Measurements from ENCODE around the gene SKOR2.

The SKOR2 gene

GRCh38 chr18:47175283-47175897, 76.1 kb downstream of the SKOR2 start:
- Histone ChIP-seq H3K4me1 (ENCODE audit: insufficient read depth, low read length, poor library complexity, severe bottlenecking) (peaks cover 45% of the 10 kb centered on the region), H3K27me3 (ENCODE audit: insufficient read depth, low read length, poor library complexity, severe bottlenecking) (no peaks in the 10 kb centered on the region), H2AFZ (ENCODE audit: low read length) (peak overlapping the region; percentile 97), H3K9me2 (replicated peaks; ENCODE audit: low read depth, low read length) (no peaks in the 10 kb centered on the region), H3K9ac (ENCODE audit: low read depth, low read length, poor library complexity, severe bottlenecking) (peak overlapping the region; percentile 96), H3K79me2 (ENCODE audit: insufficient read depth, low read length) (peaks cover 57% of the 10 kb centered on the region), H3K9me3 (ENCODE audit: insufficient read depth, low read depth, low read length) (no peaks in the 10 kb centered on the region), H3K4me3 (ENCODE audit: low read length, poor library complexity, severe bottlenecking) (peak overlapping the region; percentile 92), H3K36me3 (ENCODE audit: insufficient read depth, low read length) (no peaks in the 10 kb centered on the region), H3K4me2 (ENCODE audit: low read depth, low read length, poor library complexity, severe bottlenecking) (peak overlapping the region; percentile 92), H3F3A (ENCODE audit: low read depth) (no peaks in the 10 kb centered on the region), H4K20me1 (ENCODE audit: insufficient read depth, low read length, poor library complexity, severe bottlenecking) (peaks cover 54% of the 10 kb centered on the region)
- TF ChIP-seq CTCF (conservative IDR thresholded peaks at IDR 0.05; ENCODE audit: low read length) = no peak
- TF ChIP-seq EZH2phosphoT487 (IDR thresholded peaks at IDR 0.05; ENCODE audit: borderline replicate concordance) = no peak

GRCh38 chr18:47174545-47175116, 76.8 kb downstream of the SKOR2 start:
- no peaks in the 10 kb centered on the region for H3K9me3 ChIP-seq (ENCODE audit: insufficient read depth, low read depth, low read length)
- H4K20me1 ChIP-seq (ENCODE audit: insufficient read depth, low read length, poor library complexity, severe bottlenecking) = peaks cover 62% of the 10 kb centered on the region
- H3K36me3 ChIP-seq (ENCODE audit: insufficient read depth, low read length) = no peaks in the 10 kb centered on the region
- TF ChIP-seq CTCF (conservative IDR thresholded peaks at IDR 0.05; ENCODE audit: low read length) (no peak), EZH2phosphoT487 (IDR thresholded peaks at IDR 0.05; ENCODE audit: borderline replicate concordance) (no peak)
- H2AFZ ChIP-seq (ENCODE audit: low read length) = no peak overlapping the region
- H3K4me3 ChIP-seq (ENCODE audit: low read length, poor library complexity, severe bottlenecking) = peak overlapping the region; percentile 92
- no peaks in the 10 kb centered on the region for H3F3A ChIP-seq (ENCODE audit: low read depth)
- H3K79me2 ChIP-seq (ENCODE audit: insufficient read depth, low read length) = peaks cover 63% of the 10 kb centered on the region
- peak overlapping the region; percentile 92 for H3K4me2 ChIP-seq (ENCODE audit: low read depth, low read length, poor library complexity, severe bottlenecking)
- no peaks in the 10 kb centered on the region for H3K9me2 ChIP-seq (replicated peaks; ENCODE audit: low read depth, low read length)
- H3K9ac ChIP-seq (ENCODE audit: low read depth, low read length, poor library complexity, severe bottlenecking) = peak overlapping the region; percentile 96
- peaks cover 47% of the 10 kb centered on the region for H3K4me1 ChIP-seq (ENCODE audit: insufficient read depth, low read length, poor library complexity, severe bottlenecking)
- H3K27me3 ChIP-seq (ENCODE audit: insufficient read depth, low read length, poor library complexity, severe bottlenecking) = no peaks in the 10 kb centered on the region

GRCh38 chr18:47172476-47172875, 79.0 kb downstream of the SKOR2 start:
- Histone ChIP-seq H3F3A (ENCODE audit: low read depth) (no peaks in the 10 kb centered on the region), H3K27me3 (ENCODE audit: insufficient read depth, low read length, poor library complexity, severe bottlenecking) (no peaks in the 10 kb centered on the region), H3K9me3 (ENCODE audit: insufficient read depth, low read depth, low read length) (no peaks in the 10 kb centered on the region), H3K4me2 (ENCODE audit: low read depth, low read length, poor library complexity, severe bottlenecking) (peak overlapping the region; percentile 92), H3K9me2 (replicated peaks; ENCODE audit: low read depth, low read length) (no peaks in the 10 kb centered on the region), H3K9ac (ENCODE audit: low read depth, low read length, poor library complexity, severe bottlenecking) (no peak overlapping the region), H3K36me3 (ENCODE audit: insufficient read depth, low read length) (no peaks in the 10 kb centered on the region), H3K4me3 (ENCODE audit: low read length, poor library complexity, severe bottlenecking) (peak overlapping the region; percentile 92), H3K79me2 (ENCODE audit: insufficient read depth, low read length) (peaks cover 75% of the 10 kb centered on the region), H2AFZ (ENCODE audit: low read length) (no peak overlapping the region), H3K4me1 (ENCODE audit: insufficient read depth, low read length, poor library complexity, severe bottlenecking) (peaks cover 63% of the 10 kb centered on the region), H4K20me1 (ENCODE audit: insufficient read depth, low read length, poor library complexity, severe bottlenecking) (peaks cover 73% of the 10 kb centered on the region)
- TF ChIP-seq EZH2phosphoT487 (IDR thresholded peaks at IDR 0.05; ENCODE audit: borderline replicate concordance) (no peak), CTCF (conservative IDR thresholded peaks at IDR 0.05; ENCODE audit: low read length) (no peak)

Measured in Loucy (cell line).